H1 (cell line): ENCODE data around the gene NEURL1B.

Source experiments
- CEBPB ChIP-seq: IDR thresholded peaks from 2 replicates; pipeline ENCODE4 v1.6.1; 2012; ENCODE audit warnings: low read depth, low read length
- YY1 ChIP-seq: IDR thresholded peaks from 2 replicates; pipeline ENCODE4 v1.6.1; 2011; ENCODE audit warnings: low read depth, mild to moderate bottlenecking, low read length

- TF ChIP-seq CEBPB, result no peak
- no peak for TF ChIP-seq YY1
Measured at GRCh38 chr5:172658391-172658790, 17.3 kb downstream of the NEURL1B start.
